ENCODE measurements around the gene RTL5.

RTL5 gene

GRCh38 chrX:72080800-72081199, 50.9 kb downstream of the RTL5 start:
- TF ChIP-seq CTCF (IDR thresholded peaks at IDR 0.05; ENCODE audit: insufficient read depth, low read depth, low read length, missing control alignments): no peak
- H3K4me3 ChIP-seq (ENCODE audit: low read depth, low read length): no peak overlapping the region
- DNase-seq (ENCODE audit: low read depth): no peak

- DNase-seq (ENCODE audit: low read depth): no peak
- H3K4me3 ChIP-seq (ENCODE audit: low read depth, low read length): no peak overlapping the region
- no peak for TF ChIP-seq CTCF (IDR thresholded peaks at IDR 0.05; ENCODE audit: insufficient read depth, low read depth, low read length, missing control alignments)
These were observed 51.6 kb downstream of the RTL5 start for GRCh38 chrX:72080150-72080549.

- no peak overlapping the region for H3K4me3 ChIP-seq (ENCODE audit: low read depth, low read length)
- no peak for TF ChIP-seq CTCF (IDR thresholded peaks at IDR 0.05; ENCODE audit: insufficient read depth, low read depth, low read length, missing control alignments)
- DNase-seq (ENCODE audit: low read depth): no peak
These were observed 52.1 kb downstream of the RTL5 start for GRCh38 chrX:72079607-72080006.

- H3K4me3 ChIP-seq (ENCODE audit: low read depth, low read length): no peak overlapping the region
- no peak for TF ChIP-seq CTCF (IDR thresholded peaks at IDR 0.05; ENCODE audit: insufficient read depth, low read depth, low read length, missing control alignments)
- no peak for DNase-seq (ENCODE audit: low read depth)
These were observed 53.3 kb downstream of the RTL5 start for GRCh38 chrX:72078411-72078810.

All from GM12865 (cell line).